PC-3 (cell line): Measurements from ENCODE around the gene ANKMY2. TPM values are rescaled to one million over a fixed set of nuclear protein-coding genes. Genes with fewer than 3 reads are reported as not detected.
A peak's percentile ranks its signal among the peaks of the same experiment; 100 is the strongest.
"Not testable (repeated sequence)": the region's sequence is repeated elsewhere in the genome, so short reads cannot be mapped to it uniquely, and the experiment has no call there.

Experiments
- ATAC-seq: fragments of 200-7000 bp; cut with Tn5 transposase; 2 replicates; pipeline ENCODE4 v1.9.1; 2020; ENCODE audit warnings: mild to moderate bottlenecking, moderate library complexity
- BruUV-seq: library from RNA; stranded (reverse); fragments of 400-500 nt; replicated peaks from 2 replicates; lab custom pipeline; 2021; lab: Mats Ljungman, UMichigan
- CTCF ChIA-PET: fragments of 300-600 bp; sonication (Branson Sonifier 250); formaldehyde crosslinking; loops from one replicate; lab custom pipeline; 2022; ENCODE audit warnings: antibody characterized with exemption; lab: Charles Lee
- POLR2A ChIA-PET: fragments of 300-600 bp; sonication (Branson Sonifier 250); formaldehyde crosslinking; loops from one replicate; lab custom pipeline; 2022; ENCODE audit warnings: antibody characterized with exemption; ENCODE audit not compliant: unreplicated experiment; lab: Charles Lee
- DNase-seq: peaks from one replicate; pipeline ENCODE4 v3.0.0-alpha.2; 2015
- H2AFZ ChIP-seq: fragments of 300-600 bp; sonication (generic); 2 replicates; pipeline ENCODE4 v1.6.0; 2016; ENCODE audit warnings: antibody characterized with exemption, low read length
- H3F3A ChIP-seq: fragments of 300-600 bp; sonication (generic); one replicate; pipeline ENCODE4 v1.6.0; 2017; ENCODE audit warnings: antibody characterized with exemption, low read length, control low read depth, mild to moderate bottlenecking; ENCODE audit not compliant: unreplicated experiment
- H3K27ac ChIP-seq: fragments of 300-600 bp; sonication (generic); 2 replicates; pipeline ENCODE4 v1.5.1; 2016; ENCODE audit warnings: mild to moderate bottlenecking, low read length
- H3K27me3 ChIP-seq: fragments of 300-600 bp; sonication (generic); 2 replicates; pipeline ENCODE4 v1.6.1; 2016; ENCODE audit warnings: low read length, mixed read lengths
- H3K36me3 ChIP-seq: fragments of 300-600 bp; sonication (generic); 2 replicates; pipeline ENCODE4 v1.6.1; 2016; ENCODE audit warnings: low read depth, mixed run types, low read length, mixed read lengths
- H3K4me1 ChIP-seq: fragments of 300-600 bp; sonication (generic); 2 replicates; pipeline ENCODE4 v1.5.1; 2016; ENCODE audit warnings: low read length; ENCODE audit not compliant: insufficient read depth
- H3K4me2 ChIP-seq: fragments of 300-600 bp; sonication (generic); 2 replicates; pipeline ENCODE4 v1.6.0; 2016; ENCODE audit warnings: low read length
- H3K4me3 ChIP-seq: fragments of 300-600 bp; sonication (generic); 2 replicates; pipeline ENCODE4 v1.5.1; 2016; ENCODE audit warnings: mild to moderate bottlenecking, low read length, mixed read lengths
- H3K79me2 ChIP-seq: fragments of 300-600 bp; sonication (generic); 2 replicates; pipeline ENCODE4 v1.6.1; 2017; ENCODE audit warnings: low read length, mixed read lengths
- H3K9ac ChIP-seq: fragments of 300-600 bp; sonication (generic); 2 replicates; pipeline ENCODE4 v1.6.0; 2016; ENCODE audit warnings: mild to moderate bottlenecking, low read length
- H3K9me2 ChIP-seq: fragments of 300-600 bp; sonication (generic); replicated peaks from 2 replicates; pipeline ENCODE4 v1.6.1; 2016; ENCODE audit warnings: mixed run types, low read length, mixed read lengths
- H3K9me3 ChIP-seq: fragments of 300-600 bp; sonication (generic); 2 replicates; pipeline ENCODE4 v1.6.1; 2016; ENCODE audit warnings: low read length, mixed read lengths
- H4K20me1 ChIP-seq: fragments of 300-600 bp; sonication (generic); 2 replicates; pipeline ENCODE4 v1.6.1; 2016; ENCODE audit warnings: low read length, mixed read lengths
- EZH2 ChIP-seq: fragments of 300-600 bp; sonication (generic); IDR thresholded peaks from one replicate; pipeline ENCODE4 v1.6.1; 2017; ENCODE audit warnings: antibody characterized with exemption, mild to moderate bottlenecking, low read length; ENCODE audit not compliant: unreplicated experiment
- EZH2phosphoT487 ChIP-seq: fragments of 300-600 bp; sonication (generic); IDR thresholded peaks from 2 replicates; pipeline ENCODE4 v1.6.1; 2018; ENCODE audit warnings: mild to moderate bottlenecking, antibody characterized with exemption, low read length, borderline replicate concordance
- intact Hi-C: fragments of 100-400 bp; cut with micrococcal nuclease; formaldehyde crosslinking; loops from 2 replicates; pipeline ENCODE4 v1.9.0; 2023
- total RNA-seq: library from RNA; depleted of rRNA; stranded (reverse); fragments of >200 nt; gene quantifications from 2 replicates; pipeline ENCODE4 v1.2.3, GENCODE V29; 2014
- TF ChIP-seq, protein P1 (sequence below): fragments of 300-600 bp; sonication (generic); conservative IDR thresholded peaks from 2 replicates; pipeline ENCODE4 v1.5.1; 2017; ENCODE audit warnings: antibody characterized with exemption, low read depth, mild to moderate bottlenecking, low read length

The ANKMY2 gene
- total RNA-seq, 1 experiment from 2014 or later: 8.5 TPM

DNA sequence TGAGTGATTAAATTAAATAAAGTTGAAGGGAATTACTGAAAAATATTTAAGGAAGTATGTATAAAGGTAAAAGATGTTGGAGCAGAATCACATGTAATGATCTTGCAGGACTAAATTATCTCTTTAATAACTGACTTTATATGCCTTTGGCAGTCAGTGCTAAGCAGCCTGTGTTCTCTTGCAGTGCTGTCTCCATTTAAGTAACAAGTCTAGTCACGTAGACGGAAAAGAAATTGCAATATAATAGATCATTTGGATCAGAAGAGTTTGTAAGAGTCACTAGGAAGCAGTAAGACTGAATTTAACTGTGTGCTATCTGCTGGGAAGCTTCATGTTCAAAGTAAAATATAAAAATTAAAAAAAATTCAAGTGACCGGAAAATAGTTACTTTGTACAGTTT, 21.8 kb upstream of the ANKMY2 start:
- H3K4me2 ChIP-seq: peak overlapping the region; percentile 55
- H3F3A ChIP-seq: peaks cover 9% of the 10 kb centered on the region
- DNase-seq: no peak
- BruUV-seq: no TSS peak
- POLR2A ChIA-PET: interaction anchor here (0.6 to 1.2 kb wide), 4 partner anchors 18 to 1341 kb away, joined by 3 to 4 read pairs (median 4); no protein-coding TSS in a partner anchor
- no peak overlapping the region for H3K4me3 ChIP-seq
- H3K4me1 ChIP-seq: peaks cover 35% of the 10 kb centered on the region
- CTCF ChIA-PET: interaction anchor here (1.1 kb wide), 1 partner anchor 18 kb away, joined by 6 read pairs; no protein-coding TSS in a partner anchor
- H4K20me1 ChIP-seq: peaks cover 17% of the 10 kb centered on the region
- H2AFZ ChIP-seq: no peak overlapping the region
- H3K27me3 ChIP-seq: no peaks in the 10 kb centered on the region
- intact Hi-C loops: no loop called here
- no peak for TF ChIP-seq EZH2phosphoT487
- TF ChIP-seq, protein P1, sequence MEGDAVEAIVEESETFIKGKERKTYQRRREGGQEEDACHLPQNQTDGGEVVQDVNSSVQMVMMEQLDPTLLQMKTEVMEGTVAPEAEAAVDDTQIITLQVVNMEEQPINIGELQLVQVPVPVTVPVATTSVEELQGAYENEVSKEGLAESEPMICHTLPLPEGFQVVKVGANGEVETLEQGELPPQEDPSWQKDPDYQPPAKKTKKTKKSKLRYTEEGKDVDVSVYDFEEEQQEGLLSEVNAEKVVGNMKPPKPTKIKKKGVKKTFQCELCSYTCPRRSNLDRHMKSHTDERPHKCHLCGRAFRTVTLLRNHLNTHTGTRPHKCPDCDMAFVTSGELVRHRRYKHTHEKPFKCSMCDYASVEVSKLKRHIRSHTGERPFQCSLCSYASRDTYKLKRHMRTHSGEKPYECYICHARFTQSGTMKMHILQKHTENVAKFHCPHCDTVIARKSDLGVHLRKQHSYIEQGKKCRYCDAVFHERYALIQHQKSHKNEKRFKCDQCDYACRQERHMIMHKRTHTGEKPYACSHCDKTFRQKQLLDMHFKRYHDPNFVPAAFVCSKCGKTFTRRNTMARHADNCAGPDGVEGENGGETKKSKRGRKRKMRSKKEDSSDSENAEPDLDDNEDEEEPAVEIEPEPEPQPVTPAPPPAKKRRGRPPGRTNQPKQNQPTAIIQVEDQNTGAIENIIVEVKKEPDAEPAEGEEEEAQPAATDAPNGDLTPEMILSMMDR: no peak
- no peak for TF ChIP-seq EZH2
- no peaks in the 10 kb centered on the region for H3K9me2 ChIP-seq
- peaks cover 73% of the 10 kb centered on the region for H3K79me2 ChIP-seq
- peaks cover 42% of the 10 kb centered on the region for H3K36me3 ChIP-seq
- peak overlapping the region; percentile 56 for H3K9ac ChIP-seq
- peak overlapping the region; percentile 96 for H3K27ac ChIP-seq
- no peak for ATAC-seq
- no peaks in the 10 kb centered on the region for H3K9me3 ChIP-seq

DNA sequence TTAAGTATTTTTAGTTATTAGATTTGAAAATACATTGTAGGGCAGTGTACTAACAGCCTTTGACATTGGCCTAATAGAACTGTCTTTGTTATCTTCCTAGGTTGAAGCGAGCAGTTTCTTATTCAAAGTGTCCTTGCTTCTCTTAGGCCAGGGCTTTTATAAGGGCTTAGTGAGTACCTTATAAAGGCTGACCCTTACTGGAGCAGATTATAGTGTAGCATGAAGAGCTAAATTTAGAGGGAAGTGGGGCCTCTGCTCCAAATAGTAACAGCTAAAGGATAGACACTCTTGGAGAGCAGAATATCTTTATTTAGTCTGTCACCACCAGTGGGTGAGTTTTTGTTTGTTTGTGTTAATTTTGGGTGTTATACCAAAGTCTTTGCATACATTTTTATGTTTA, 16.4 kb upstream of the ANKMY2 start:
- intact Hi-C loops: no loop called here
- Histone ChIP-seq H3K4me1 (peaks cover 29% of the 10 kb centered on the region), H3K9me2 (no peaks in the 10 kb centered on the region), H3K9ac (no peak overlapping the region), H3K4me3 (no peak overlapping the region), H2AFZ (no peak overlapping the region), H3K9me3 (no peaks in the 10 kb centered on the region), H3K79me2 (peaks cover 83% of the 10 kb centered on the region), H3F3A (no peaks in the 10 kb centered on the region), H3K27me3 (no peaks in the 10 kb centered on the region), H4K20me1 (peaks cover 41% of the 10 kb centered on the region), H3K4me2 (no peak overlapping the region), H3K36me3 (peaks cover 15% of the 10 kb centered on the region; the same call in 1 of the 2 replicates), H3K27ac (no peak overlapping the region)
- ATAC-seq (no peak), DNase-seq (no peak)
- TF ChIP-seq EZH2phosphoT487: no peak
- TF ChIP-seq EZH2: no peak
- TF ChIP-seq, protein P1: no peak
- no TSS peak for BruUV-seq
- ChIA-PET POLR2A (no interaction called here), CTCF (no interaction called here)

DNA sequence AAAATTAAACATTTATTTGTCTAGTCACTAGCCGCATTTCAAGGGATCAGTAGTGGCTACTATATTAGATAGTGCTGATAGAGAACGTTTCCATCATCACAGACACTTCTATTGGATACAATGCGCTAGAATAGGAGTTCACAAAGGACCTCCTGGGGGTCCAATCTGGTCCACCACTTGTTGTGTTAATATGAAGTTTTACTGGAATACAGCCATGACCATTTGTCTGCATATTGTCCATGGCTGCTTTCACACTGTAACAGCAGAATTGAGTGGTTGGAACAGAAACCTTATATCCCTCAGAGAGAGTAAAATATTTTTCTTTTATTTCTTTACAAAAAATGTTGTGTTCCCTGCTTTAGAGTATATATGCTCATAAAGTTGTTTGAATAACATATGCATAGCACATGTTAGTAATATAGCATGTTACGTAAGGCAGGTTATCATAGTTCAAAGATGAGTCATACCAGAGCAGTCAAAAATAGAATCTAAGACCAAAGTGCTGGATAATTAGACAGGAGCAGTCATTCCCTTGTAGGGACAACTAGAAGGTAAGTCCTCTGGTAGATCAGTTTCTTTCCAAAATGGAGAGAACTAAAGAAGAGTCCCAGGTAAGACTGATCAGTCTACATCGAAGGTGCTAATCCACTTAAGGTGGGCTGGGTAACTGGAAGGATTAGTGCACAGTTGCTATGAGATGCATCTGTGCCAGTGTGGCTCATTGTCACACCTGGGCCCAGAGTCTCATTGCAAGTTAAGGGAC, 15.3 kb upstream of the ANKMY2 start:
- ChIA-PET POLR2A (no interaction called here), CTCF (no interaction called here)
- ATAC-seq: peak; percentile 76
- H3K79me2 ChIP-seq: peaks cover 94% of the 10 kb centered on the region
- peaks cover 50% of the 10 kb centered on the region for H4K20me1 ChIP-seq
- BruUV-seq: no TSS peak
- no peak for TF ChIP-seq EZH2
- TF ChIP-seq, protein P1: no peak
- TF ChIP-seq EZH2phosphoT487: no peak
- peaks cover 21% of the 10 kb centered on the region; the same call in 1 of the 2 replicates for H3K36me3 ChIP-seq
- no peaks in the 10 kb centered on the region for H3F3A ChIP-seq
- H3K4me1 ChIP-seq: peaks cover 28% of the 10 kb centered on the region
- H2AFZ ChIP-seq: no peak overlapping the region
- H3K27ac ChIP-seq: peak overlapping the region; percentile 35
- DNase-seq: peak; percentile 70
- H3K27me3 ChIP-seq: no peaks in the 10 kb centered on the region
- H3K4me3 ChIP-seq: no peak overlapping the region
- H3K4me2 ChIP-seq: peak overlapping the region; percentile 75
- H3K9me3 ChIP-seq: no peaks in the 10 kb centered on the region
- intact Hi-C loops: no loop called here
- no peak overlapping the region for H3K9ac ChIP-seq
- H3K9me2 ChIP-seq: no peaks in the 10 kb centered on the region

DNA sequence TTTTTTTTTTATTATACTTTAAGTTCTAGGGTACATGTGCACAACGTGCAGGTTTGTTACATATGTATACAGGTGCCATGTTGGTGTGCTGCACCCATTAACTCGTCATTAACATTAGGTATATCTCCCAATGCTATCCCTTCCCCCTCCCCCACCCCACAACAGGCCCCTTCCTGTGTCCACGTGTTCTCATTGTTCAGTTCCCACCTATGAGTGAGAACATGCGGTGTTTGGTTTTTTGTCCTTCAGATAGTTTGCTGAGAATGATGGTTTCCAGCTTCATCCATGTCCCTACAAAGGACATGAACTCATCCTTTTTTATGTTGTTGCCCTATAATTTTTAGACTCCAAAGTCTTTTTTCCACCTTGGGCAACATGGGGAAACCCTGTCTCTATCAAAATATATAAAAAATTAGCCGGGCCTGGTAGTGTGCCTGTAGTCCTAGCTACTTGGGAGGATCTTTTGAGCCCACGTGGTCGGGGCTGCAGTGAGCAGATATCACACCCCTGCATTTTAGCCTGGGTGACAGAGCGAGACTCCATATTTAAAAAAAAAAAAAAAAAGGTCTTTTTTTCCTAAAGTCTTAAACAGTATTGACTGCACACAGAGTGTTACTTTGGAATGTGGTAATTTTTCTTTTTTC, 14.4 kb upstream of the ANKMY2 start:
- DNase-seq, H3K9me3 ChIP-seq, H3K27me3 ChIP-seq, POLR2A ChIA-PET, BruUV-seq, CTCF ChIA-PET, H3K9ac ChIP-seq, H3K27ac ChIP-seq, H3F3A ChIP-seq, intact Hi-C loops, H3K4me2 ChIP-seq, ATAC-seq, H2AFZ ChIP-seq, H3K4me3 ChIP-seq, H3K9me2 ChIP-seq: not testable (repeated sequence)
- H3K36me3 ChIP-seq: peaks cover 15% of the 10 kb centered on the region; the same call in 1 of the 2 replicates
- peaks cover 58% of the 10 kb centered on the region for H4K20me1 ChIP-seq
- H3K79me2 ChIP-seq: peaks cover 96% of the 10 kb centered on the region
- peaks cover 28% of the 10 kb centered on the region for H3K4me1 ChIP-seq
